Trophoblast cell (in vitro differentiated cells and primary cell): ENCODE data around the gene DHX34.

Experiments used
- DNase-seq, 2 donors: peaks; one replicate each; pipeline ENCODE4 v3.0.0-alpha.2; 2016
- H2AFZ ChIP-seq: 2 replicates; pipeline ENCODE4 v1.6.1; 2013; ENCODE audit warnings: low read length, moderate library complexity, mild to moderate bottlenecking; ENCODE audit not compliant: insufficient read depth, poor library complexity
- H2AK5ac ChIP-seq: 2 replicates; pipeline ENCODE4 v1.6.1; 2013; ENCODE audit warnings: mild to moderate bottlenecking, low read length
- H2BK120ac ChIP-seq: 2 replicates; pipeline ENCODE4 v1.6.1; 2013; ENCODE audit warnings: low read length, mild to moderate bottlenecking, moderate library complexity; ENCODE audit not compliant: insufficient read depth, poor library complexity
- H2BK12ac ChIP-seq: 2 replicates; pipeline ENCODE4 v1.6.1; 2013; ENCODE audit warnings: mild to moderate bottlenecking, low read length, moderate library complexity
- H2BK5ac ChIP-seq: 2 replicates; pipeline ENCODE4 v1.6.1; 2013; ENCODE audit warnings: low read length, low read depth, moderate library complexity, mild to moderate bottlenecking; ENCODE audit not compliant: poor library complexity
- H3K14ac ChIP-seq: 2 replicates; pipeline ENCODE4 v1.6.1; 2013; ENCODE audit warnings: mild to moderate bottlenecking, low read length
- H3K18ac ChIP-seq: 2 replicates; pipeline ENCODE4 v1.6.1; 2013; ENCODE audit warnings: mild to moderate bottlenecking, low read length
- H3K23ac ChIP-seq: 2 replicates; pipeline ENCODE4 v1.6.1; 2013; ENCODE audit warnings: low read length
- H3K27ac ChIP-seq: 2 replicates; pipeline ENCODE4 v1.5.1; 2013; ENCODE audit warnings: low read depth, mild to moderate bottlenecking, inconsistent platforms, low read length, moderate library complexity
- H3K27me3 ChIP-seq: 2 replicates; pipeline ENCODE4 v1.6.1; 2013; ENCODE audit warnings: inconsistent platforms, mild to moderate bottlenecking, low read length, moderate library complexity; ENCODE audit not compliant: insufficient read depth
- H3K36me3 ChIP-seq, 2 experiments: 1 replicate in 1 of 2; 2 replicates in 1 of 2; pipeline ENCODE4 v1.6.1; 2013; ENCODE audit warnings: low read length in 2 of 2, mild to moderate bottlenecking in 2 of 2, moderate library complexity in 1 of 2; ENCODE audit not compliant: insufficient read depth in 2 of 2, control insufficient read depth in 1 of 2
- H3K4ac ChIP-seq: 2 replicates; pipeline ENCODE4 v1.6.1; 2013; ENCODE audit warnings: low read depth, mild to moderate bottlenecking, low read length, moderate library complexity
- H3K4me1 ChIP-seq, 2 experiments: 1 replicate in 1 of 2; 2 replicates in 1 of 2; pipeline ENCODE4 v1.6.1; 2013; ENCODE audit warnings: low read length in 2 of 2, mild to moderate bottlenecking in 2 of 2, moderate library complexity in 1 of 2; ENCODE audit not compliant: insufficient read depth in 2 of 2, control insufficient read depth in 1 of 2
- H3K4me2 ChIP-seq: 2 replicates; pipeline ENCODE4 v1.6.1; 2013; ENCODE audit warnings: inconsistent platforms, mild to moderate bottlenecking, low read length, moderate library complexity
- H3K4me3 ChIP-seq: 2 replicates; pipeline ENCODE4 v1.5.1; 2013; ENCODE audit warnings: mild to moderate bottlenecking, low read depth, low read length, inconsistent platforms
- H3K79me1 ChIP-seq: one replicate; pipeline ENCODE4 v1.6.1; 2013; ENCODE audit warnings: low read length
- H3K79me2 ChIP-seq: 2 replicates; pipeline ENCODE4 v1.6.1; 2013; ENCODE audit warnings: low read length, mild to moderate bottlenecking; ENCODE audit not compliant: control insufficient read depth, insufficient read depth, poor library complexity
- H3K9ac ChIP-seq: 2 replicates; pipeline ENCODE4 v1.6.1; 2013; ENCODE audit warnings: mild to moderate bottlenecking, low read length
- H3K9me3 ChIP-seq: 2 replicates; pipeline ENCODE4 v1.6.1; 2013; ENCODE audit warnings: low read depth, mild to moderate bottlenecking, control low read depth, inconsistent platforms, low read length; ENCODE audit not compliant: insufficient read depth
- H4K12ac ChIP-seq: 2 replicates; pipeline ENCODE4 v1.6.1; 2013; ENCODE audit warnings: low read depth, mild to moderate bottlenecking, low read length, moderate library complexity
- H4K8ac ChIP-seq: 2 replicates; pipeline ENCODE4 v1.6.1; 2013; ENCODE audit warnings: low read depth, mild to moderate bottlenecking, low read length, moderate library complexity
- H4K91ac ChIP-seq: one replicate; pipeline ENCODE4 v1.6.1; 2013; ENCODE audit warnings: low read depth, mild to moderate bottlenecking, low read length, moderate library complexity
- WGBS: extraction: QIAGEN DNeasy Blood & Tissue Kit; methylation state at CpG from one replicate; pipeline ENCODE4 v1.1.7; 2013; ENCODE audit warnings: missing lambda C conversion rate; ENCODE audit not compliant: insufficient read length, insufficient coverage; ENCODE audit errors: extremely low coverage; 5-methylcytosine and 5-hydroxymethylcytosine counted together

DHX34 gene

DNA sequence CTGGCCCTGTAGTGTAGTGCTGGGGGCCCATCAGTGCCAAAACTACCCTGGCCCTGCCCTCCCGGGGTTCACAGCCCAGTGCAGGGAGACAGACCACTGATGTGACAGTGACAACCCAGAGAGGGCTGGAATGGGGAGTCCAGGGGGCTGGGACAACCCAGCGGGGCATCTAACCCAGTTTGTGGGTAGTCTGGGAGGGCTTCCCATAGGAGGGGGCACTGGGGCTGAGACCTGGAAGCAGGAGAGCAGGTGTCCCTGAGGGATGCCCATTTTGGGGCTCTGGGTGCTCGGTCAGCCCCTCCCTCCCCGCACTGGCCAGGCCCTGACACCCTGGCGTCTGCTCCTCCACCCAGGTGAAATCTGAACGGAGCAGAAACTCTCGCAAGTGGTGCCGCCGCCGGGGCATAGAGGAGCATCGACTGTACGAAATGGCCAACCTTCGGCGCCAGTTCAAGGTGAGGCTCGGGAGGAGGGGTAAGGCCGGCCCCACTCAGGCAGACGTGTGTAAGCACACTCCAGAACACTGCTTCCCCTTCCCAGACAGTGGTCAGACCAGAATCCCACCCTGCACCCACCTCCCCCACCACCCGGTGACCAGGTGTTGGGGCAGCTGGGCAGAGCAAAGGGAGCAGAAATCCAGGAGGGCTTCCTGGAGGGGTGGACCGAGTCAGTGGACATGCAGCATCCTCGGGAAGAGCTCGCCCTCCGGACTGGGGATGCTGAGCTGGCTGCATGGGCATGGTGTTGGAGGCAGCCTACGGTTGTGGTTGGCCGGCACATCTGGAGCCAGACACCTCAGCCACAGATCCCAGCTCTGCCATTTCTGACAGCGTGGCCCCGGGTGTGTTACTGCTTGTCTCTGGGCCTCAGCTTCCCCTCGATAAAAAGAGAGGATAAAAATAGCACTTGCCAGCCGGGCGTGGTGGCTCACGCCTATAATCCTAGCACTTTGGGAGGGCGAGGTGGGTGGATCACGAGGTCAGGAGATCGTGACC lies 24.4 kb downstream of the DHX34 start:
- H3K4me3 ChIP-seq = no peak overlapping the region
- peaks cover 90 to 93% of the 10 kb centered on the region in 2 experiments for H3K36me3 ChIP-seq
- H3K18ac ChIP-seq = no peak overlapping the region
- no peak overlapping the region for H3K14ac ChIP-seq
- no peak overlapping the region for H2BK120ac ChIP-seq
- no peak overlapping the region for H4K91ac ChIP-seq
- H4K12ac ChIP-seq = no peak overlapping the region
- no peak overlapping the region for H3K27ac ChIP-seq
- H3K9ac ChIP-seq = no peak overlapping the region
- H3K79me2 ChIP-seq = no peaks in the 10 kb centered on the region
- H3K27me3 ChIP-seq = no peaks in the 10 kb centered on the region
- H3K23ac ChIP-seq = no peak overlapping the region
- no CpG with 5 or more reads among the region's 33 CpGs for WGBS
- H3K4me1 ChIP-seq = no peaks in the 10 kb centered on the region
- H3K79me1 ChIP-seq = no peaks in the 10 kb centered on the region
- no peak overlapping the region for H2BK5ac ChIP-seq
- no peak overlapping the region for H2AFZ ChIP-seq
- peaks cover 4% of the 10 kb centered on the region for H3K9me3 ChIP-seq
- H3K4ac ChIP-seq = no peak overlapping the region
- no peak overlapping the region for H4K8ac ChIP-seq
- no peak for DNase-seq
- H2BK12ac ChIP-seq = no peak overlapping the region
- no peak overlapping the region for H2AK5ac ChIP-seq
- H3K4me2 ChIP-seq = no peak overlapping the region

- WGBS = no CpG with 5 or more reads among the region's 30 CpGs
- no peak overlapping the region for H3K4ac ChIP-seq
- H3K18ac ChIP-seq = no peak overlapping the region
- no peak overlapping the region for H2AFZ ChIP-seq
- H3K9me3 ChIP-seq = peaks cover 6% of the 10 kb centered on the region
- no peaks in the 10 kb centered on the region for H3K27me3 ChIP-seq
- H2AK5ac ChIP-seq = no peak overlapping the region
- no peak overlapping the region for H3K4me2 ChIP-seq
- no peak overlapping the region for H3K27ac ChIP-seq
- H3K4me3 ChIP-seq = no peak overlapping the region
- H3K4me1 ChIP-seq = no peaks in the 10 kb centered on the region
- H3K79me1 ChIP-seq = no peaks in the 10 kb centered on the region
- H2BK5ac ChIP-seq = no peak overlapping the region
- peaks cover 89% of the 10 kb centered on the region in 2 experiments for H3K36me3 ChIP-seq
- no peak overlapping the region for H3K9ac ChIP-seq
- H4K8ac ChIP-seq = no peak overlapping the region
- no peak overlapping the region for H4K91ac ChIP-seq
- no peak for DNase-seq
- no peak overlapping the region for H4K12ac ChIP-seq
- H3K14ac ChIP-seq = no peak overlapping the region
- no peaks in the 10 kb centered on the region for H3K79me2 ChIP-seq
- no peak overlapping the region for H2BK120ac ChIP-seq
- H2BK12ac ChIP-seq = no peak overlapping the region
- no peak overlapping the region for H3K23ac ChIP-seq
Observed at GRCh38 chr19:47374876-47375693, 26.0 kb downstream of the DHX34 start.

GRCh38 chr19:47375694-47376588 lies 26.8 kb downstream of the DHX34 start:
- no peak overlapping the region for H3K23ac ChIP-seq
- H3K27ac ChIP-seq = no peak overlapping the region
- H4K12ac ChIP-seq = no peak overlapping the region
- no peaks in the 10 kb centered on the region for H3K27me3 ChIP-seq
- H3K9me3 ChIP-seq = peaks cover 9% of the 10 kb centered on the region
- H3K9ac ChIP-seq = no peak overlapping the region
- H3K79me2 ChIP-seq = no peaks in the 10 kb centered on the region
- no peaks in the 10 kb centered on the region for H3K79me1 ChIP-seq
- no peak overlapping the region for H2BK120ac ChIP-seq
- H3K18ac ChIP-seq = no peak overlapping the region
- H3K14ac ChIP-seq = no peak overlapping the region
- no peaks in the 10 kb centered on the region for H3K4me1 ChIP-seq
- H2AK5ac ChIP-seq = no peak overlapping the region
- H3K4me3 ChIP-seq = no peak overlapping the region
- H2BK12ac ChIP-seq = no peak overlapping the region
- no peak overlapping the region for H4K8ac ChIP-seq
- H4K91ac ChIP-seq = no peak overlapping the region
- DNase-seq = no peak
- WGBS = no CpG with 5 or more reads among the region's 30 CpGs
- H2AFZ ChIP-seq = no peak overlapping the region
- no peak overlapping the region for H2BK5ac ChIP-seq
- H3K4me2 ChIP-seq = no peak overlapping the region
- H3K36me3 ChIP-seq = peaks cover 91% of the 10 kb centered on the region in 2 experiments
- no peak overlapping the region for H3K4ac ChIP-seq

GRCh38 chr19:47376589-47377144 lies 27.6 kb downstream of the DHX34 start:
- H3K4me1 ChIP-seq = no peaks in the 10 kb centered on the region
- H3K23ac ChIP-seq = no peak overlapping the region
- no peak overlapping the region for H3K9ac ChIP-seq
- H3K4me3 ChIP-seq = no peak overlapping the region
- H3K27me3 ChIP-seq = no peaks in the 10 kb centered on the region
- H3K79me2 ChIP-seq = no peaks in the 10 kb centered on the region
- H3K18ac ChIP-seq = no peak overlapping the region
- no peak overlapping the region for H4K8ac ChIP-seq
- H3K27ac ChIP-seq = no peak overlapping the region
- H2AK5ac ChIP-seq = no peak overlapping the region
- H3K79me1 ChIP-seq = no peaks in the 10 kb centered on the region
- H3K4ac ChIP-seq = no peak overlapping the region
- no peak overlapping the region for H2BK120ac ChIP-seq
- no peak overlapping the region for H3K4me2 ChIP-seq
- H4K91ac ChIP-seq = no peak overlapping the region
- no peak overlapping the region for H2AFZ ChIP-seq
- no CpG with 5 or more reads among the region's 16 CpGs for WGBS
- H2BK5ac ChIP-seq = no peak overlapping the region
- H3K14ac ChIP-seq = no peak overlapping the region
- H2BK12ac ChIP-seq = no peak overlapping the region
- no peak overlapping the region for H4K12ac ChIP-seq
- DNase-seq = no peak
- peaks cover 7% of the 10 kb centered on the region for H3K9me3 ChIP-seq
- H3K36me3 ChIP-seq = peaks cover 92 to 93% of the 10 kb centered on the region in 2 experiments
